ENCODE measurements around the gene TMEM54.

TMEM54 gene

GRCh38 chr1:32893198-32894018, 7.8 kb downstream of the TMEM54 start:
- DNase-seq = no peak

GRCh38 chr1:32892368-32893197, 8.6 kb downstream of the TMEM54 start:
- DNase-seq = no peak

GRCh38 chr1:32891630-32892029, 9.6 kb downstream of the TMEM54 start:
- no peak for DNase-seq

- DNase-seq = no peak
Observed at GRCh38 chr1:32891241-32891570, 10.0 kb downstream of the TMEM54 start.

- DNase-seq = no peak
Observed at GRCh38 chr1:32890516-32891240, 10.5 kb downstream of the TMEM54 start.

GRCh38 chr1:32889731-32890278, 11.4 kb downstream of the TMEM54 start:
- no peak for DNase-seq

GRCh38 chr1:32888677-32889420, 12.3 kb downstream of the TMEM54 start:
- no peak for DNase-seq

- DNase-seq = no peak
Observed at GRCh38 chr1:32888134-32888533, 13.1 kb downstream of the TMEM54 start.

GRCh38 chr1:32887623-32888022, 13.6 kb downstream of the TMEM54 start:
- no peak for DNase-seq

- DNase-seq = no peak
Observed at GRCh38 chr1:32886828-32887414, 14.3 kb downstream of the TMEM54 start.

GRCh38 chr1:32886004-32886827, 15.0 kb downstream of the TMEM54 start, which contains the start of gene HPCA:
Gene HPCA, plus strand, starts transcription at chr1:32886491. Its CDS starts 2,408 bp downstream, at chr1:32888899.
- no peak for DNase-seq

GRCh38 chr1:32885676-32886003, 15.5 kb downstream of the TMEM54 start:
- no peak for DNase-seq

GRCh38 chr1:32884726-32885125, 16.5 kb downstream of the TMEM54 start:
- DNase-seq = no peak

- no peak for DNase-seq
Observed at GRCh38 chr1:32884032-32884372, 17.2 kb downstream of the TMEM54 start.

- DNase-seq = no peak
Observed at GRCh38 chr1:32883338-32884031, 17.7 kb downstream of the TMEM54 start.

- no peak for DNase-seq
Observed at GRCh38 chr1:32881871-32882850, 19.0 kb downstream of the TMEM54 start.

GRCh38 chr1:32881291-32881690, 19.9 kb downstream of the TMEM54 start:
- DNase-seq = no peak

- no peak for DNase-seq
Observed at GRCh38 chr1:32878637-32879041, 22.6 kb downstream of the TMEM54 start.

- DNase-seq = no peak
Observed at GRCh38 chr1:32878183-32878582, 23.0 kb downstream of the TMEM54 start.
